WTC11 (cell line): ENCODE measurements around the gene RNF167.

Experiments used
- AFF4 ChIP-seq: sonication (generic); formaldehyde crosslinking; IDR thresholded peaks from 2 replicates; pipeline ENCODE4 v1.8.1; 2023; ENCODE audit warnings: mild to moderate bottlenecking, missing genetic modification reagents, borderline replicate concordance
- ATF1 ChIP-seq: sonication (generic); formaldehyde crosslinking; IDR thresholded peaks from 2 replicates; pipeline ENCODE4 v1.8.1; 2023; ENCODE audit warnings: mild to moderate bottlenecking, moderate library complexity, missing genetic modification reagents
- ATF3 ChIP-seq: sonication (generic); formaldehyde crosslinking; conservative IDR thresholded peaks from 2 replicates; pipeline ENCODE4 v1.8.1; 2022; ENCODE audit warnings: mild to moderate bottlenecking, missing genetic modification reagents
- CTCF ChIP-seq: fragments of 200-600 bp; IDR thresholded peaks from 2 replicates; pipeline ENCODE4 v1.8.0; 2022; ENCODE audit warnings: antibody characterized with exemption
- JUN ChIP-seq: sonication (generic); formaldehyde crosslinking; IDR thresholded peaks from 2 replicates; pipeline ENCODE4 v1.8.0; 2023; ENCODE audit warnings: mild to moderate bottlenecking, missing genetic modification reagents
- TP53 ChIP-seq: sonication (generic); formaldehyde crosslinking; IDR thresholded peaks from 2 replicates; pipeline ENCODE4 v1.8.1; 2023; ENCODE audit warnings: mild to moderate bottlenecking, missing genetic modification reagents

GRCh38 chr17:4913994-4914393 is 26.1 kb upstream of the RNF167 start:
- TF ChIP-seq CTCF, result no peak
- TF ChIP-seq ATF3, result no peak
- TF ChIP-seq TP53 (CRISPR knock-in tag), result no peak
- TF ChIP-seq JUN (CRISPR knock-in tag), result no peak
- TF ChIP-seq ATF1 (CRISPR knock-in tag), result no peak
- TF ChIP-seq AFF4 (CRISPR knock-in tag), result no peak
